Mucosa of descending colon (tissue), 3 donors: ENCODE measurements around the gene NPAS2. TPM values are rescaled to one million over a fixed set of nuclear protein-coding genes. Genes with fewer than 3 reads are reported as not detected.

Source experiments
- ATAC-seq: fragments of 200-7000 bp; cut with Tn5 transposase; one replicate; pipeline ENCODE4 v1.9.1; 2020; ENCODE audit warnings: mild to moderate bottlenecking, moderate library complexity
- DNase-seq, 3 donors: peaks; one replicate each; pipeline ENCODE4 v3.0.0-alpha.2; 2020
- H3K36me3 ChIP-seq: fragments of 200-600 bp; one replicate; pipeline ENCODE4 v1.8.0; 2021; ENCODE audit warnings: low read depth, mild to moderate bottlenecking
- H3K4me1 ChIP-seq: fragments of 200-600 bp; one replicate; pipeline ENCODE4 v1.8.0; 2021; ENCODE audit warnings: low read depth, mild to moderate bottlenecking
- H3K4me3 ChIP-seq: fragments of 200-600 bp; one replicate; pipeline ENCODE4 v1.8.0; 2021; ENCODE audit warnings: mild to moderate bottlenecking
- H3K9me3 ChIP-seq: fragments of 200-600 bp; one replicate; pipeline ENCODE4 v1.8.0; 2021; ENCODE audit warnings: mild to moderate bottlenecking
- intact Hi-C, 2 donors: fragments of 100-400 bp; cut with DNase I in 1 of 2; cut with micrococcal nuclease in 1 of 2; formaldehyde crosslinking; loops; one replicate each; pipeline versions ENCODE4 v1.11.0 to v1.11.1; 2022; cut with DNase I, micrococcal nuclease
- total RNA-seq, 3 donors: library from RNA; stranded (reverse); fragmentation: NEBNext Ultra II Directional in 2 of 3; extraction: Animal tissue kit (Norgen Biotek cat#: 25700) in 2 of 3; gene quantifications; one replicate each; pipeline versions ENCODE4 v1.2.1 to v1.2.4, GENCODE V29; 2021 to 2023
- TF ChIP-seq, protein P1 (sequence below): fragments of 200-600 bp; IDR thresholded peaks from one replicate; pipeline ENCODE4 v1.8.0; 2022; ENCODE audit warnings: antibody characterized with exemption, mild to moderate bottlenecking
- donor health status: DM: no; HTN: no; CAD: no; lungs with moderate emphysema.
- donor health status: DM: no; HTN: no; CAD: no.
- donor health status: DM: no; HTN: yes; CAD: no.

Gene NPAS2
- total RNA-seq, 3 donors from 2014 or later, result 42.5 to 53.1 (median 46.5) TPM

GRCh38 chr2:100846716-100847115, 26.8 kb downstream of the NPAS2 start:
- Histone ChIP-seq H3K4me3 (no peak overlapping the region), H3K9me3 (no peaks in the 10 kb centered on the region), H3K4me1 (peaks cover 7% of the 10 kb centered on the region), H3K36me3 (no peaks in the 10 kb centered on the region)
- TF ChIP-seq, protein P1, sequence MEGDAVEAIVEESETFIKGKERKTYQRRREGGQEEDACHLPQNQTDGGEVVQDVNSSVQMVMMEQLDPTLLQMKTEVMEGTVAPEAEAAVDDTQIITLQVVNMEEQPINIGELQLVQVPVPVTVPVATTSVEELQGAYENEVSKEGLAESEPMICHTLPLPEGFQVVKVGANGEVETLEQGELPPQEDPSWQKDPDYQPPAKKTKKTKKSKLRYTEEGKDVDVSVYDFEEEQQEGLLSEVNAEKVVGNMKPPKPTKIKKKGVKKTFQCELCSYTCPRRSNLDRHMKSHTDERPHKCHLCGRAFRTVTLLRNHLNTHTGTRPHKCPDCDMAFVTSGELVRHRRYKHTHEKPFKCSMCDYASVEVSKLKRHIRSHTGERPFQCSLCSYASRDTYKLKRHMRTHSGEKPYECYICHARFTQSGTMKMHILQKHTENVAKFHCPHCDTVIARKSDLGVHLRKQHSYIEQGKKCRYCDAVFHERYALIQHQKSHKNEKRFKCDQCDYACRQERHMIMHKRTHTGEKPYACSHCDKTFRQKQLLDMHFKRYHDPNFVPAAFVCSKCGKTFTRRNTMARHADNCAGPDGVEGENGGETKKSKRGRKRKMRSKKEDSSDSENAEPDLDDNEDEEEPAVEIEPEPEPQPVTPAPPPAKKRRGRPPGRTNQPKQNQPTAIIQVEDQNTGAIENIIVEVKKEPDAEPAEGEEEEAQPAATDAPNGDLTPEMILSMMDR, result no peak
- ATAC-seq (no peak), DNase-seq (no peak)
- intact Hi-C loops, result no loop called here

GRCh38 chr2:100852447-100852846, 32.5 kb downstream of the NPAS2 start:
- H3K4me1 ChIP-seq, result no peaks in the 10 kb centered on the region
- no peak for ATAC-seq
- H3K4me3 ChIP-seq, result no peak overlapping the region
- TF ChIP-seq, protein P1, result no peak
- no peaks in the 10 kb centered on the region for H3K9me3 ChIP-seq
- intact Hi-C loops, result no loop called here
- H3K36me3 ChIP-seq, result no peaks in the 10 kb centered on the region
- DNase-seq, result no peak

DNA sequence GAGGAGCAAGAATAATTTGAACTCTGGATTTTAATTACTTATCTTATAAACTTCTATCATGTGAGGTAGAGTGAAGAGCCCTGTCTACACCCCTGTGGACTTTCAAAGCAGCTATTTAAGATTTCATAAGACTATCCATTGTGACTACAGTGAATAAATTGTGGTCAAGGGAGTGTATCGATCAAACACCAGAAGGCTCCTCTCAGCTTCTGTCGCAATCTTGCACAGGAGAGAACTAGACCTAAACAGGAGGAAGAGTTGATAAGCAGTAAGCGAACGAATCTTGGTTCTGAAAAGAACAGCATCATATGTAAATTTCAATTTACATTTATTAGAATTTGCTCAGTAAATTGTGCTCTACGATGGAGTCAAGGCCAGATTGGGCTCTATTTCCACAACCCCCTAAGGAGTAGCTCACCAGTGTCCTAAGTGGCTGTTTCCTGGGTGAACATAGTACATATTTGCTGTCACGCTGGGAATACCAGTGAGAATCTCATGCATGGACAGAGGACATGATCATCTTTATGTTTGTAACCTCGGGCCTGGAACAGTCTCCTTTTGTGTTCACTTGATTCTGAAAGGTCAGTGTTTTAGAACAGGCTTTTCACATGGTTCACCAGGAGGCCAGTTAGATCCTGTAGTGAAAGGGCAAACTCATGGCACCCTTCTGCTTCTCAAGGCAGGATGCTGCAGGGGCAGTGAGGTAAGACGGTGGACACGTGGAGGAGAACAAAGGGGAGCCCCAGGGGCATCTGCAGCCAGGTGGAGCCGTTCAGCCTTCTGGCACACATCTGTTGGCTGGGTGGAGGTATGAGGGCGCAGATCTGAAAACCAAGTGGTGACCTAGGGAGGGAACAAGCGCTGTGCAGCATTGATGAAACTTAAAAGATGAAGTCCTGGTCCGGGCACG, 33.3 kb downstream of the NPAS2 start:
- Histone ChIP-seq H3K4me1 (no peaks in the 10 kb centered on the region), H3K9me3 (no peaks in the 10 kb centered on the region), H3K36me3 (no peaks in the 10 kb centered on the region), H3K4me3 (no peak overlapping the region)
- no peak for ATAC-seq
- DNase-seq, result no peak
- intact Hi-C loops, result no loop called here
- TF ChIP-seq, protein P1, result no peak

DNA sequence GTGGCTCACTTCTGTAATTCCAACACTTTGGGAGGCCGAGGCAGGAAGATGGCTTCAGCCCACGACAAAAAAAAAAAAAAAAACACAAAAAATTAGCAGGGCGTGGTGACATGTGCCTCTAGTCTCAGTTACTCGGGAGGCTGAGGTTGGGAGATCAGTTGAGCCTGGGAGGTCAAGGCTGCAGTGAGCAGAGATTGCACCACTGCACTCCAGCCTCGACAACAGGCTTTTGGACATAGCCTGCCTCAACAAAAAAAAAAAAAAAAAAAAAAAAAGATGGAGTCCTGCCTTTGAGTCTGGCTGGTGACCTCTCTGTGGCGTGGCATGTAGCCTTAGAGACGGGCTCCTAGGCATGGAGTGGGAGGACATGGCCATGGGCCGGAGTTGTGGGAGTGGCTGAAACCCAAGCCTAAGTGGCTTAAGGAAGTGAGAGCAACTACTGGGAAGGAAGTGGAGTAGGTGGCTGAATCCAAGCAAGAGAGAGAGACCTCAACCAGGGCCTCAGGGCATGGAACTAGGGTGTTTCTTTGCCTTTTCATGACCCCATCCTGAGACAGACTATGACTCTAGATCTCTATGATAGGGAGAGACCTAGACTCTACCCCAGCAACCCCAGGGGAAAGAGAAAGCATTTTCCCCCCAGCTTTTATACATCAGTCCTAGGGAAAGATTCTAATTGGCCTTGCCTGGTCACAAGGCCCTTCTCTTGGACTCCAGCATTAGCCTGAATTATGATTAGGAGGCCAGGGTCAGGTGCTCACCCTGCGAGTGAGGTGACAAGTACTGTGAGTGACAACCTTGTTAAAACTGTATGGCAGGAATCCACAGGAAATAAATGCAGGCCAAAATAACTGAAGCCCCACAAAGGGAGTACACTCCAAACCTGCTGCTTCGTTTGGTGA, 34.2 kb downstream of the NPAS2 start:
- peak; percentile 27 for ATAC-seq
- DNase-seq, result no peak
- intact Hi-C loops, result no loop called here

GRCh38 chr2:100855084-100855483, 35.1 kb downstream of the NPAS2 start:
- TF ChIP-seq, protein P1, result no peak
- DNase-seq (no peak), ATAC-seq (no peak)
- H3K36me3 ChIP-seq, result no peaks in the 10 kb centered on the region
- H3K4me1 ChIP-seq, result no peaks in the 10 kb centered on the region
- intact Hi-C loops, result no loop called here
- H3K9me3 ChIP-seq, result no peaks in the 10 kb centered on the region
- H3K4me3 ChIP-seq, result no peak overlapping the region

More for the DNA sequence above, 34.2 kb downstream of the NPAS2 start:
- Histone ChIP-seq H3K4me3 (no peak overlapping the region), H3K9me3 (no peaks in the 10 kb centered on the region), H3K36me3 (no peaks in the 10 kb centered on the region), H3K4me1 (no peaks in the 10 kb centered on the region)
- TF ChIP-seq, protein P1, result no peak
